ENCODE measurements around the gene ATP2B2. TPM values are rescaled to one million over a fixed set of nuclear protein-coding genes. Genes with fewer than 3 reads are reported as not detected.

ATP2B2 gene
- total RNA-seq, 3 donors from 2014 or later, result 0.09 to 0.70 (median 0.12) TPM

DNA sequence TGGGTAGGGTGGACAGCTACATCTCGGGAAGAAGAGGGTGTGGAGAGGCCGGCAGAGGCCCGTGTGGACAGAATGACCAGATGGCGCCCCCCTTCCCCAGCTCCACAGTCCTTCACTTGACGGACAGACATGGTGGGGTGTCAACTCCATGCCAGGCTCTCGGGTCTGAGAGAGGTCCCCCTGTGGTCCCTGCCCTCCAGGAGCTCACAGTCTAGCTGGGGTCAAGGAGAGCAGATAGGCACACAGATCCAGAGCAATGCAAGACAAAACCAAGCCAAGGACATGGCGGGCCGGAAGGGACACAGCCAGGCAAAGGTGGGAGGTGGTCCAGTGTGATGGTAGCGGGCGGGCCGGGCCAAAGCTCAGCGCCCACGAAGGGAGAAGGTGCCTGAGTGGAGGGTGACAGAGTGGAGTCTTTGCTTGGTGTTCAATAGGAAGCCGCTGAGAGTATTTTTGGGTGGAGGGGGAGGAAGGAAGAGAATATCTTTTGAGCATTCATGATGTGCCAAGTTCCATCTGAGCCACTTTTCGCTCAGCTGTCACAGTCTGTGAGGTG is 112.4 kb downstream of the ATP2B2 start:
- ATAC-seq (no peak), DNase-seq (no peak)
- Histone ChIP-seq H3K36me3 (ENCODE audit: low read depth) (no peaks in the 10 kb centered on the region), H3K4me3 (no peak overlapping the region), H3K4me1 (ENCODE audit: low read depth) (no peaks in the 10 kb centered on the region), H3K9me3 (peaks cover 6% of the 10 kb centered on the region)
- intact Hi-C loops (cut with DNase I, micrococcal nuclease), result no loop called here
- TF ChIP-seq, protein P1, sequence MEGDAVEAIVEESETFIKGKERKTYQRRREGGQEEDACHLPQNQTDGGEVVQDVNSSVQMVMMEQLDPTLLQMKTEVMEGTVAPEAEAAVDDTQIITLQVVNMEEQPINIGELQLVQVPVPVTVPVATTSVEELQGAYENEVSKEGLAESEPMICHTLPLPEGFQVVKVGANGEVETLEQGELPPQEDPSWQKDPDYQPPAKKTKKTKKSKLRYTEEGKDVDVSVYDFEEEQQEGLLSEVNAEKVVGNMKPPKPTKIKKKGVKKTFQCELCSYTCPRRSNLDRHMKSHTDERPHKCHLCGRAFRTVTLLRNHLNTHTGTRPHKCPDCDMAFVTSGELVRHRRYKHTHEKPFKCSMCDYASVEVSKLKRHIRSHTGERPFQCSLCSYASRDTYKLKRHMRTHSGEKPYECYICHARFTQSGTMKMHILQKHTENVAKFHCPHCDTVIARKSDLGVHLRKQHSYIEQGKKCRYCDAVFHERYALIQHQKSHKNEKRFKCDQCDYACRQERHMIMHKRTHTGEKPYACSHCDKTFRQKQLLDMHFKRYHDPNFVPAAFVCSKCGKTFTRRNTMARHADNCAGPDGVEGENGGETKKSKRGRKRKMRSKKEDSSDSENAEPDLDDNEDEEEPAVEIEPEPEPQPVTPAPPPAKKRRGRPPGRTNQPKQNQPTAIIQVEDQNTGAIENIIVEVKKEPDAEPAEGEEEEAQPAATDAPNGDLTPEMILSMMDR (IDR thresholded peaks at IDR 0.05), result no peak

DNA sequence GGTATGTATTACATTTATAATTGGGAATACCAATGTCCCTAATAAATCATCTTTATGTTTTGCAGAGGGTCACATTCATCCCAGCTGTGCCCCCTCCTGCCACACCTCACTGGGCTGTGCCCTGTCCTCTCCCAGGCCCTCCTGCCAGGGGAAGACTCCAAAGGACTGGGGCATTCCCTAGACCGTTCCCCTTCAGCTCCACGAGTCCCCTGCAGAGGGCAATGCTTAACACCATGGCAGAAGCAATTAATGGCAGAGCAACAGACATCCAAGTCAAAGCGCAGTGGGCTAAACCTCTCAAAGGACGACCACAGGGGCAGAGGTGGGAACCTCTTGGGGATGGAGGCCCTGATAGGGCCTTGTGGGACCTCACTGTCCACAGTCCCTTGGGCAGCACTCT is 113.1 kb downstream of the ATP2B2 start:
- DNase-seq, result no peak
- intact Hi-C loops (cut with DNase I, micrococcal nuclease), result no loop called here
- no peak for ATAC-seq

DNA sequence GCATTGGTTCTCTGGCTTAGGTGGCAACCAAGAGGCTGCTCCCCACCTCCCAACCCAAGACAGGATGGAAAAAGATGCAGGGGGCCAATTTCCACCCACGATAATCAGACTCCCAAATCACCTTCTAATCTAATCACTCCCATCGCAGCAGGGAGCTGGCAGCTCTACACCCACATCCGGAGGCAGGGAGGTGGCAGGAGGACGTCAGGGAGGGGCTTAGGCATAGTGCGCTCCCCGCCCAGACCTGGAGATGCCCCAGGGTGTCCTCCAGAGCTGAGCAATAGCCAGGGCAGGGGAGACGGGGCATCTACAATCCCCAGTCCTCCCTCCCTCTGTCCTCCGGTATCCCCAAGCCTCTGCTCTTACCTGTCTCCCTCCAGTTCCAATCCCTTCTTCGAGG is 114.0 kb downstream of the ATP2B2 start:
- intact Hi-C loops (cut with DNase I, micrococcal nuclease), result no loop called here

More for the DNA sequence above, 113.1 kb downstream of the ATP2B2 start:
- no peak overlapping the region for H3K4me3 ChIP-seq
- TF ChIP-seq, protein P1 (IDR thresholded peaks at IDR 0.05), result no peak
- peaks cover 6% of the 10 kb centered on the region for H3K9me3 ChIP-seq
- H3K36me3 ChIP-seq (ENCODE audit: low read depth), result no peaks in the 10 kb centered on the region
- H3K4me1 ChIP-seq (ENCODE audit: low read depth), result no peaks in the 10 kb centered on the region

DNA sequence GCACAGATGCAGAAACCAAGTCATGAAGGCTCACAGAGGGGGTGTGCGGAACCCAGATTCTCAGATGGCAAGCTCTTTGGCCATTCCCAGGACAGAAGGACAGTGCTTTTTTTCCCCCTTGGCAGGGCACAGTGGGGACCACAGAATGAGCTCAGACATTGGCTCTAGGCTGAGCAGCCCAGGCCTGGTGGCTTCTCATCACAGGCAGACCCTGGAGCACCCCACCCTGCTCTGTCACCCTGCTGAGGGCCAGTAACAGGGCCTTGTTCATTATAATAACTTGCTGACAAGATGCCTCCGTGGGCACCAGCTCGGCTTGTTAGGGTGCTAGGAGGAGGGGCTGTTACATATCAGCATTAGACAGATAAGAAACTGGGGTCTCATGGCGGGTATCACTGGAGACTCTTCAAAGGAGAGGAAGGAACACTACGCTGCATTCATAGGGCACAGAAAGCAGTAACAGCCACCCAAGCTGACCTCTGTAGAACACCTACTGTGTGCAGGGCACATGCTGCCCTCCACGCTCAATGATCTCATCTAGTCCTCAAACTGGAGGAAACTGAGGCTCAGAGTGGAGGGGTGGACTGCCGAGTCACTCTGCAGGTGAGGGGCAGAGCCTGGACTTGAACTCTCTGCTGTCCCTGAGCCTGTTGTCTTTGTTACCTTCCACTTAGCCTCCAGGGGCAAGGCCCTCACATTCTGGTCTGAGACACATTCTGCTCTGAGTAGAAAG is 114.6 kb downstream of the ATP2B2 start:
- no peak for DNase-seq
- intact Hi-C loops (cut with DNase I, micrococcal nuclease), result no loop called here
- TF ChIP-seq, protein P1 (IDR thresholded peaks at IDR 0.05), result no peak
- Histone ChIP-seq H3K4me3 (no peak overlapping the region), H3K9me3 (peaks cover 6% of the 10 kb centered on the region), H3K36me3 (ENCODE audit: low read depth) (no peaks in the 10 kb centered on the region), H3K4me1 (ENCODE audit: low read depth) (no peaks in the 10 kb centered on the region)
- no peak for ATAC-seq

More for the DNA sequence above, 114.0 kb downstream of the ATP2B2 start:
- DNase-seq (no peak), ATAC-seq (no peak)
- H3K9me3 ChIP-seq, result peaks cover 6% of the 10 kb centered on the region
- H3K4me1 ChIP-seq (ENCODE audit: low read depth), result no peaks in the 10 kb centered on the region
- no peaks in the 10 kb centered on the region for H3K36me3 ChIP-seq (ENCODE audit: low read depth)
- H3K4me3 ChIP-seq, result no peak overlapping the region
- TF ChIP-seq, protein P1 (IDR thresholded peaks at IDR 0.05), result no peak

DNA sequence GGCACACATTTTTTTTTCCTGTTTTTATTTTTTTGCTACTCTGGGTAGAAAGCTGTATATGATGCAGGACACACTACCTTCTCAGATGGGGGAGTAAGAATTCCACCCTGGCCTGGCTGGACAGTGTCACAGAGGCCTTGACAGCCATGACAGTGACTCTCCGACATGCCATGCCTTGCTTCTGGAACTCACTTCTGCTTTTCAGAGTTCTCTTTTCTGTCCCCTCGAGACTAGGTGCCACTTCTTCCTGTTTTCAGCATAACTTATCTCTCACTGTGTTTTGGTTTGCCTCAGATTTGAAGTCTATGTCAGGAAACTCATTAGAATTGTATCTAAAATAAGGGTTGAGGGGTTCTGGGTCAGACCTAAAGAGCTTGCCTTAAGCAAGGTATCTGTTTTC is 115.4 kb downstream of the ATP2B2 start:
- intact Hi-C loops (cut with DNase I, micrococcal nuclease), result no loop called here

More for the DNA sequence above, 115.4 kb downstream of the ATP2B2 start:
- H3K4me3 ChIP-seq, result no peak overlapping the region
- H3K36me3 ChIP-seq (ENCODE audit: low read depth), result no peaks in the 10 kb centered on the region
- H3K4me1 ChIP-seq (ENCODE audit: low read depth), result no peaks in the 10 kb centered on the region
- peaks cover 6% of the 10 kb centered on the region for H3K9me3 ChIP-seq
- TF ChIP-seq, protein P1 (IDR thresholded peaks at IDR 0.05), result no peak
- DNase-seq, result peak in 1 of 3 donors; percentile 5
- peak; percentile 56 for ATAC-seq
